SKM-1 (cell line): ENCODE measurements around the gene SASS6.

Source experiments
- DNase-seq: peaks from one replicate; lab custom pipeline; 2025; ENCODE audit not compliant: unreplicated experiment; lab: John Stamatoyannopoulos, UW

The SASS6 gene

DNA sequence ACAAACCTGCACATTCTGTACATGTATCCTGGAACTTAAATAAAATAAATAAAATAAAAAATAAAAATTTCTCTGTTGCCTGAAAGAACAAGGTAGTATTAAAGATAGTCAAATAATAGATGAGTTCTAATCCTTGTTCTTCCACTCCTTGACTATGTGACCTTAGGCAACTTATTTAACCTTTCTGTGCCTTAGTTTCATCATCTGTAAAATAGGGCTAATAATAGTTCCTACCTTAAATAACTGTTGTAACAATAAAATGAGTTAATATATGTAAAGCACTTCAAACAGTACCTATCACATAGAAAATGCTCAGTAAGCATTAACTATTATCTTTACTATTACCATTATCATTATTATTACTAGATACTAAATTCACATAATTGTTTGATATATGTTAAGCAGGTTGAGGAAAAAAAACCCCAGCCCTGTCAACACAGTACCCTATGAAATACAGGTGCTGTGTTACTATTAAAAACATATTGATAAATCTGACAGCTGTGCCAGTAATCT is 23.1 kb downstream of the SASS6 start:
- DNase-seq = no peak

DNA sequence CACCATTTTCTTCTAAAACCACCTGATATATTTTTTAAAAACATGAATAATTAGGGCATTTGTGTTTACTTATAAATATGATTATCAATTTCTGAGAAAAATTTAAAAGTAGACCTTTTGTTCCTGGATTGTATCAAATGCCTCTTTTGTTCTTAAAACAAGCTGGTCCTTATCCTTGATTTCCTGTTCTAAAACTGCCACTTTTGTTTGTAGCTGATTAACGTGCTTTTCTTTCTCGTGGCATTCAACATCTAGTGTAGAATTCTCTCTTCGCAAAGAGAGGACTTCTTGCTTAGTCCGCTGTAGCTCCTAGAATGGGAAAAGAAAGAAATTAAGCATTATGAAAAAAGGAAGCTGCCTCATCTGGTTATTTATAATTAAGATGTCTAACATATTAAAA is 25.0 kb downstream of the SASS6 start:
- no peak for DNase-seq

DNA sequence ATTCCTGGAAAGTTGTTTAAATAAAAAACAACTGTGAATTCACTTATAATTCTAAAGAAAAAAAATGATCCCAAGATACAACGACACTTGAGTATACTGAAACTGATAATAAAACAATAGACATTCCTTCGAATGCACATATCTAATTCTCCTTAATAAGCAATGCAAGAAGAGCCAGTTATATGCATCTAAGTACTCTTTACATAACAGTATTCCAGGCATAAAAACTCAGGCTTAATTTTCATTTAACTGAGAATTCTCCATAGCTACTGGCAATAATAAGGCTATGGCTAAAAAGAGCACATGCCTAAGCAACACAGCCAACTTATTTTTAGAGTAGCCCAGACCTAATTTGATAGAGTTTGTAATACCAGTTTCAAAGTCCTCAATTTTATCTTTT is 31.2 kb downstream of the SASS6 start:
- no peak for DNase-seq

DNA sequence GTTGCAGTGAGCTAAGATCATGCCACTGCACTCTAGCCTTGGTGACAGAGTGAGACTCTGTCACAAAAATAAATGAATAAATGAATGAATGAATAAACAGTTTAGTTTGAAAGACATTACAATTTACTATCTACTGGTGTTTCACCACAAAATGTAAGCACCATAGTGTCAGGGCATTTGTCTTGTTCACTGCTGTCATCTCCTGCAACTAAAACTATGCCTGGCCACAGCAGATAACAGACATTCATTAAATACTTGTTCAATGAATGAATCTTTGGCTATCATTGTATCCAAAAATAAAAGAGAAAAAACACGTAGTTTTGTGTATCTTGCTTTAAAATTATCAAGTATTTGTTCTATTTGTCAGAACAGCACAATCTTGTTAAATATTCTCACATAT is 32.5 kb downstream of the SASS6 start:
- no peak for DNase-seq

DNA sequence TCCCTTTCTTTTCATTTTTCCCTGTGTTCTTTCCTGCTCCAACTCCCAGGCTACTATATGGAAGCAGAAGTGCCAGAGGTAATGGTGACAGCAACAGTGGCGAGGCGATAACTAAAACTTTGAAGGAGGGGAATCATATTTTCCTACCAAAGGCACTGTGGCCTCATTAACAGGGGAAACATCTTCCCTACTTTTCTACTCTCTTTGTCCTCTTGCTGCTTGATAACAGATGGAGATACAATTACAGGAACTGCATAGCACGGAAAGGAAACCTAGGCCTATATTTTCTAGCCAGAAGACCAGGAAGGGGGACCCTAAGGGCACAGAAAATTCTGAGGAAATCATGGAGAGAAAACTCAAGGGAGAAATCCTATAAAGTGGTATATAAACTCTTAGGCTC is 42.3 kb downstream of the SASS6 start:
- DNase-seq = no peak

DNA sequence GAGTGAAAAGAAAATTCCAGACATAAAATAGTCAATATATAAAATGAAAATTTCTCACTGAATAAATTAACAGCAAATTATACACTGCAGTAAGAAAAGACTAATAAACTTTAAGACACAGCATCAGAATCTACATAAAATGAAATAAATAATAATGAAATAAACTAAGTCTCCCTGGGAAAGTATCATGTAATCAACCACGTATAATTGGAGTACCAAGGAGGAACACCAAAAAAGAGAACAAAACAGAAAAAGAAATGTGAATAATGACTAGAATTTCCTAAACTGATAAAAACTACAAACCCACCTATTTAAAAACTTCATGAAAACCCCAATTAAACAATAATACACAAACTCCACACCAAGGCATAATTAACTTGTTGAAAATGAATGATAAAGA is 43.6 kb downstream of the SASS6 start:
- DNase-seq = no peak

DNA sequence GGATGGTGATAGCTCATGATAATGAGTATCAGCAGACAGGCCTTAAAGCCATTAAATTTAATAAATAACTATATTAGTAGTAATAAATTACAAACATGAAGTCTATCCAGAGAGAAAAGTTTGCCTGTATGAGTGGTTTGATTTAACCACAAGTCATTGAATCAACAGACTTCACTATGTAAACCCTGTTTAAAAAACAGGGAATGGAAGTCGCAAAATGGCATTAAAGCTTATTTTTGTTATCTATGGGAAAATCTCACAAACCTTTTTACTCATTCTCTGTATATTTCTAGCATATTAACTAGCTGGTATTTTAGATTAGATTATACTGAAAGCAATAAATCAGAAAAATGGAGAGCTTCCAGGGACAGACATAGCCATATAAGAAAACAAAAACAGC is 45.3 kb downstream of the SASS6 start:
- no peak for DNase-seq

DNA sequence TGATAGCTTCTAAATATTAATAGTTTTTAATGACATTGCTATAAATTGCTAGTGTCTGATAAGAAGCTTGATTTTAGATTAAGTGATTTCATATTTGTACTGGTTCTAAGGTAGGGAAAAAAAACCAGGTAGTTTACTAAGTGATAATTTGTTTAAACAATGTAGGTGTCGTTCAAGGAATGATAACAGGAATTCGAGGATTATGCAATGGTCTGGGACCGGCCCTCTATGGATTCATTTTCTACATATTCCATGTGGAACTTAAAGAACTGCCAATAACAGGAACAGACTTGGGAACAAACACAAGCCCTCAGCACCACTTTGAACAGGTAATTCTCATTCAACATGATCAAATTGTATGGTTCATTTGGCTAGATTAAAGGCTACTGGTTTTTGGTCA is 52.4 kb downstream of the SASS6 start:
- no peak for DNase-seq

DNA sequence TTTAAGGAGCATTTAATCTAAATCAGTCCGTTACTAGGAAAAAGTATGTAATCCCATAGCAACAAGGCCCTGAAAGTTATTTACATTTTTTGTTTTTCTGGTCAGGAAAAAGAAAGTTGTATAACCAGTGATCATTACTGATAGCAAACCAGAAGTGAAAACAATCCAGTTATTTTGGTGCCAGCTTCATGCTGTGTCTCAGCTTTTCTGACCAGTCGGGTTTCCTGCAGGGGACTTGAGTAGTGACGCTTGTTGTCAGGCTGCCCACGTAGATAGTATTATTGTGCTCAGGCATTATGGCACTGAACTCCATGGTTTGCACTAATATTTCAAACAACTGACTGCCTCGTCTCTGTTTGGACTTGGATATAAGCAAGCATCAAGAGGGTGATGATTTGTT is 55.2 kb downstream of the SASS6 start:
- DNase-seq = no peak

DNA sequence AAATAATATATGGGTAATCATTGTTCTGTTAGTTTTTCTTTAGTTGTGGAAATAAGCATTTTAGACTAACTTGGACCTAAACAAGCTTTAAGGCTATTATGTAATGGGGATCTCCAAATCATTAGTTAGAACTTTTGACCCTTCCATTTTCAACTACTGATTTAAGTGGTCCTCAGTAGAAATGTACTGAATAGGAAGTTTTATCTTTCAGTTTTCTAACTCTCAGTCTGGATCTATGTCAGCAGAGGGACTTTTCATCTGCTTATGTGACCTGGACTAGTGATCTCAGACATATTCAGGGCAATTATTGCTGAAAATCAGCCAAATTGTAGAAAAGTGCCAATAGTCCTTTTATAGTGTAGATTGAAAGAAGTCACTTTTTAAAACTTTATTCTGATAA is 56.0 kb downstream of the SASS6 start:
- no peak for DNase-seq

DNA sequence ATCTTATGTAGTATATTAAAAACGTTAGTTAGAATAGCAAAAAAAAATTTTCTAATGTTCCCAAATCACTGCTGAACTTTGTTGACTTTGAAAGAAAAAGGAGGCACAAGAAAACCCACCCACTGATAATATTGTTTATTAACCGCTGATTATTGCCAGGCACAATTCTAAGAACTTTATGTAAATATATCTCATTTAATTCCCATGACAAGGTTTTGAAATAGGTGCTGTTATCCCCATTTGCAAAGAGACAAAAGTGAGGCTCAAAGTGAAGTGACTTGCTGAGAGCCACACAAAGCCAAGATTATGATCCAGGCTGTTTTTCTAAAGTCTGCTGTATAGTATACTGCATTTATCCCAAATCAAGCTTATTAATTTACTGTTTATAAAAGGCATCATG is 56.4 kb downstream of the SASS6 start:
- no peak for DNase-seq

DNA sequence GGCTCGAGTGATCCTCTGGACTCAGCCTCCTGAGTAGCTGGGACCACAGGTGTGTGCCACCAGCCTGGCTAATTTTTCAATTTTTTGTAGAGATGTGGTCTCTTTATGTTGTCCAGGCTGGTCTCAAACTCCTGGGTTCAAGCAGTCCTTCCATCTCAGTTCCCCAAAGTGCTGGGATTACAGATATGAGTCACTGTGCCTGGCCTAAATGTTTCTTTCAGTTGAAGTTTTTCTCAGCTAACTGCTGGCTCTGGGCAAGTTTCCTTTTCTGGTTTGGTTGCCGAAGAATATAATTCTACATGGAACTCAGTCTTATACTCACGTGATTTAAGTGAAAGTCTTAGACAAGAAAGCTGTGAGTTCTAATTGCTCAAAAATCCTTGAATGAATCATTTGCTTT is 57.0 kb downstream of the SASS6 start:
- no peak for DNase-seq

DNA sequence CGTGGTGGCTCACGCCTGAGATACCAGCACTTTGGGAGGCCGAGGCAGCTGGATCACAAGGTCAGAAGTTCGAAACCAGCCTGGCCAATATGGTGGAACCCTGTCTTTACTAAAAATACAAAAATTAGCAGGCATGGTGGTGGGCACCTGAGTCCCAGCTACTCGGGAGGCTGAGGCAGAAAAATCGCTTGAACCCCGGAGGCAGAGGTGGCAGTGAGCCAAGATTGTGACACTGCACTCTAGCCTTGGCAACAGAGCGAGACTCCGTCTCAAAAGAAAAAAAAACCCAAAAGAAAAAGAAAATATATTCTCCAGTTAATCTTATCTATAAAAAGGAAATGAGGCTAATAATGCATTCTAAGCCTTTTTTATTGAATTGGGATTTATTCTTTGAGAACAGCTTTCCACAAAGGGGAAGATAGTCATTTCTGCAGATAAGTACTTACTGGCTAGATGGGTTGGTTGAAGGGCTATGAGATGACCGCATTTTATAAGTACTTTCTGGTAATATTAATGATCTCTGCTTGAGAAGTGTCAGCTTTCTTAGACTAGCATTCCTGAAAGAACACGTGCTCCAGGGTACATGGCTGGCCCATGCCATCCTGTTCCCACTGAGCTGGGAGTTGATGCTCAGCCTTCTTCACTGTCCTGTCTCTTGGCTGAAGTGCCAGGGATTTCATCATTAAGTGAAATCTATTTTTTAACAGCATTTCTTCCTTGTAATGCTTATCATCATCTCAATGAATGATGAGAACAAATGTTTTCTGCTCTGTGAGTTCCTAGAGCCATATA is 57.9 kb downstream of the SASS6 start:
- DNase-seq = no peak

DNA sequence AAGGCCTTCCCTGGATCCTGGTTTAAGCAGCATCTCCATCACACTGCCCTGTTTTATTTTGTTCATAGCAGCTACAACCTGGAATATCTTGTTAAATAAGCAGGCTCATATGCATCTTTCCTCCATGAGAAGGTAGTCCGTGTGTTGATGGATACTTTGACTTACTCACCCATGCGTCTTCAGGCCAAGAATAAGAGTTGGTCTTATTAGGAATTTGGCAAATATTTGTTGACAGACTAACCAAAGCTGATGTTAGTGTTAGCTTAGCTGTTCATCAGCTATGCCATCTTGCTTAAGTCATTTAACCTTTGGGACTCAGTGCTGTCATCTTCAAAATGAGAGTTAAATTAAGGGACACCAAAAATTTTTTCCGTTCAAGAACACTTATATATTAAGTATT is 59.2 kb downstream of the SASS6 start:
- no peak for DNase-seq

DNA sequence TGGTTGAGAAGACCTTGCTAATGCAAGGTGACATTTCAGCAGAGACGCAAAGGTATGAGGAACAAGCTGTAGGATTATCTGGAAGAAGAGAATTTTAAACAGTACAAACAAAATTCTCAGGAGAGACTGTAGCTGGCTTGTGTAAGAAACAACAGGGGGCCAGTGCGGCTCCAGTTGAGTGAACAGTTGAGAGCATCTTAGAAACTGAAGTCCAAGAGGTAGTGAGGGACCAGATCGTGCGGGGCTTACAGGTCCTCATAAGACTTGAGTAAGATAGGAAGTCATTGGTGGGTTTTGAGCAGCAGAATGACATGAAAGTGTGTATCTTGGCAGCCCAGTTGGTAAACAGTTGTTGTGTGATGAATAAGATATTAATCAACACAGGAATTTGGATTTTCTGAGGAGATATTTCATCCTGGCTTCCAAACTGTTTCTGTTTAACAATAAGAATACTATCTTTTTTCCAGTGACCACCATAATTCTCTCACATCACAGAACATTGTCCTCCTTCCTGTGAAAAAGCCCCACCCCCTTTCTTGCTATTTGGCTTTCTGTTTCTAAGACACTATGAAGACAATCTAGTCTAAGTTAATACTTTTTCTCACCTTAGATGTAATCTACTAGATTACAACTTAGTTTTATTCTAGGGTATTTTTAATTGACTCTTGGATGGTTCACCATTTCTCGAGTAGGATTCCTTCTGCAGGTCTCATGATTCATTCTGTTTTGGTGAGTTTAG is 62.4 kb downstream of the SASS6 start:
- no peak for DNase-seq

DNA sequence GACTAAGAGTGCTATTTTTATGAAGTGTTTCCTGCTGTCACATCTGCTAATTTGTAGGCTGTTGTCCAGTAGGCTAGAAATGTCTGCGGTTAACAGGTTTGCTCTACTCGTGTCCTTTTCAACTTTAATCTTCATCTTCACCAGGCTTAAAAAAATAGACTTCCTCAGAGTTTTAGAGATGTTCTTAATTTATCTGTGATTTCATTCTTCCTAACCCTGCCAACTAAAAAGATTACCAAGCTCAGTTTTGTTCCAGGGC is 66.8 kb downstream of the SASS6 start:
- no peak for DNase-seq

DNA sequence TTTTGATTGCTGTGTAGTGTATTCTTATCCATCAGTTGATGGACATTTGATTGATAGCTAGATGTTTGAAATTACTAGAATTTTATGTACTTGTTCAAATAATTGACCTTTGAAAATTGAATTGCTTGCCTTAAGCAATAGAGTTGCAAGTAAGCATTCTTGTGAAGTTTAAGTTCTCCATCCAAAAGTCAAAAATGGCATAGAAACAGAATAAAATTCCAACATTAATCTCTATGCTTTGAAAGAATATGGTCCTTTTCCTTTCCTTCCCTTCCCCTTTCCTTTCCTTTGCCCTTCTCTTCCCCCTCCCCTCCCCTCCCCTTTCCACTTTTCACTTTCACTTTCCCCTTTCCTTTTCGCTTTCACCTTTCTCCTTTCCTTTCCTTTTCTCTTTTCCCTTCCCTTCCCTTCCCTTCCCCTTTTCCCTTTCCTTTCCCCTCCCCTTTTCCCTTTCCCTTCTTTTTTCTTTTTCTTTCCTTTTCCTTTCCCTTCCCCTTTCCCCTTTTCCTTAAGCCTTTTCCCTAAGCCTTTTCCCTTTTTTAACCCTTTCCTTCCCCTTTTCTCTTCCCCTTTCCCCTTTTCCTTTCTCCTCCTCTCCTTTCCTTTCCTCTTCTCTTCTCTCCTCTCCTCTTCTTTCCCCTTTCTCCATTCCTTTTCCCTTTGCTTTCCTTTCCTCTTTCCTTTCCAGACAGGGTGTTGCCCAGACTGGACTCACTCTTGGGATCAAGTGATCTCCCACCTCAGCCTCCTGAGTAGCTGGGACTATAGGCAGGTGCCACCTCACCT is 67.4 kb downstream of the SASS6 start:
- DNase-seq = no peak

DNA sequence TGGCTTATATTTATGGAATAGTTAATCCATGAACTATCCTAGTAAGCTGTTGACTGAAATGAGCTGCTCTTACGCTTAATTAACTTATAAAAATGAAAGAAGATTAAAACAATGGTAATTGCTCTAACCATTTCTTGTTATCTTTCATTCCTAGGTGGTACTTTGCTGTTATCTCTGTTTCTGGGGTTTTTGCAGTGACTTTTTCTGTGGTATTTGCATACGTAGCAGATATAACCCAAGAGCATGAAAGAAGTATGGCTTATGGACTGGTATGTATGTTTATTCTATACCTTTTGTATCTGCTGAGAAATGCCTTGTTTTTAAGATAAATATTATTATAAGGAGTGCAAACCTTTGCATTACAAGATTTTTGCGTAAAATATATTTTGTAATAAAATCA is 71.0 kb downstream of the SASS6 start:
- DNase-seq = no peak

DNA sequence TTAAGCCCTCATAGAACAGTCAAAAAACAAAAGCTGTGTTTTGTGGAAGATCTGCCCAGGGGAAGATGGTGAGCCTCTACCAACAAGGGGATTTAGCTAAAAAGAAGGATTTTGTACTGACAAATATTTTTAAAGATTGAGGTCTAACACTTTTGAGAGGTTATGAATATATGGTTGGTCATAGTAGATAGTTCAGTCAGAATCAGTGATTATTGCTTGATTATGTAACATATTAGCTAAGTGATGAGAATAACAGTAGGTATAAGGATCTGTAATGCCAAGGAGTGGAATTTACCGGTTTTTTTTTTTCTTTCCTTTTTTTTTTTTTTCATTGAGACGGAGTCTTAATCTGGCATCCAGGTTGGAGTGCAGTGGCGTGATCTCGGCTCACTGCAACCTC is 79.0 kb downstream of the SASS6 start:
- DNase-seq = no peak

DNA sequence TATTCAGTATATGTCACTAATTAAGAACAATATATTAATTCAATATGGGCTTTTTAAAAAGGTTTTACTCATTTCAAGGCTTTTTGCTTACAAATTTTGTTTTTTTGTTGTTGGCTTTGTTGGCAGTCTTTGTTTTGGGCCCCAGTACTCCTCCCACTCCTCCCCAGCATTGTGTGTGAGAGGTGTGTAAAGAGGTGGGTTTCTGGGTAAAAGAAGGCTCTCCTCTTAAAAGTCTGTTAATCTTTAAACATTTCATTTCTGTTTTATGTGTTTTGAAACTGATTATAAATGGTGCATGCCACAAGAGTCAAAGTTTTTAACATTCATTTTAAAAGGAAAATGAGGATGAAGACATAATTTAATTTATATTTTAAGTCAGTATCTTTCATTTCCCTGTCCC is 79.6 kb downstream of the SASS6 start:
- no peak for DNase-seq

DNA sequence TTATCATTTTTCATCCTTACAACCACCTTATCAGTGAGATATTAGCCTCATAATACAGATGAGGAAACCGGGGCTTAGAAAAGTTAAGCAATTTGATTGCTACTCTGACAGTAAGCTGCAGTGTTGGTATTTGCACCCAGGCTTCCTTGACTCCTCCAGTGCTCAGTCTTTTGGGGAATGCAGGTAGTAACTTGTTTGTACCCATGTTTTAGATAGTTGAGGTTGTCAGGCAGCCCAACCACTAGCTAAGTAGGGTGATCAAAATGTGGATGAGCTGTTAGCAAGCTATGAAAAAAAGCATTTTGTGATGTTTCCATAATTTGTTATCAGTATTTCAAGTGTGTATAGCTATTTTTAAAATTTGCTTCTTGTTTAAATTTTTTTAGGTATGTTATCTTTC is 80.8 kb downstream of the SASS6 start:
- DNase-seq = no peak

DNA sequence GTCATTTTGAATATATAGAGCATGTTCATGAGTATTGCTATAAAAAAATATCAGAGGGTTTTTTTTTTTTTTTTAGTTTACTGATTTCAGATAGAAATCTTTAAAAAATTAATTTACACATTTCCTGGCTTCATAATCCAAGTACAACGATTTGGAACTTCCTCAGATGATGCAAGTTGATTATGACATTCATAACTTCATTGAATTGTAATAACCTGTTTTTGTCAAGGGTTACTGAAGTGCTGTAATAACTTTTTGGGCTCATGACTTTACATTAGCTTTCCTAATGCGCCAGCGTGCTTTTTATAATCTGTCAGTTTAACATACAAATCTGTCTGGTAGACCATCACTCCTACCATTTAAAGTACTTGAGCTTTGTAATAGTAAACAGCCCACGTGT is 81.3 kb downstream of the SASS6 start:
- no peak for DNase-seq
